ENCODE results near the gene SSBP4. TPM values are rescaled to one million over a fixed set of nuclear protein-coding genes. Genes with fewer than 3 reads are reported as not detected.

The SSBP4 gene
- total RNA-seq, 1 experiment from 2014 or later = 46.1 TPM

GRCh38 chr19:18424122-18424889, 5.1 kb downstream of the SSBP4 start:
- Histone ChIP-seq H3K4me2 (ENCODE audit: insufficient read depth, insufficient read length, low read length) (no peak overlapping the region), H3K79me2 (ENCODE audit: insufficient read depth, low read length) (no peaks in the 10 kb centered on the region), H2BK120ac (ENCODE audit: low read depth, low read length, poor library complexity, severe bottlenecking) (no peak overlapping the region), H4K91ac (ENCODE audit: insufficient read length, low read depth, low read length) (no peak overlapping the region), H2AK5ac (ENCODE audit: insufficient read length, low read length) (no peak overlapping the region), H3K79me1 (ENCODE audit: insufficient read depth, low read depth, low read length, poor library complexity, severe bottlenecking) (no peaks in the 10 kb centered on the region), H2BK15ac (ENCODE audit: low read depth, low read length) (no peak overlapping the region), H3K23me2 (ENCODE audit: insufficient read length, low read depth, low read length, poor library complexity, severe bottlenecking) (peaks cover 3% of the 10 kb centered on the region), H3K4me1 (ENCODE audit: insufficient read depth, low read length) (peaks cover 4% of the 10 kb centered on the region; the same call in 1 of the 2 replicates), H4K20me1 (ENCODE audit: control insufficient read depth, insufficient read depth, insufficient read length) (no peaks in the 10 kb centered on the region), H3K23ac (ENCODE audit: insufficient read length, low read depth, low read length) (no peak overlapping the region), H2AFZ (ENCODE audit: low read length) (no peak overlapping the region), H3T11ph (ENCODE audit: low read length) (no peak overlapping the region), H3K27me3 (ENCODE audit: insufficient read depth, low read length) (no peaks in the 10 kb centered on the region), H3K9me3 (ENCODE audit: control insufficient read depth, low read depth, low read length) (no peaks in the 10 kb centered on the region), H4K5ac (ENCODE audit: insufficient read length, low read depth, low read length) (no peak overlapping the region), H3K18ac (ENCODE audit: insufficient read length, low read depth, low read length) (no peak overlapping the region), H4K8ac (replicated peaks; ENCODE audit: insufficient read length, low read depth, low read length) (no peak overlapping the region), H2BK20ac (ENCODE audit: low read depth, low read length, poor library complexity, severe bottlenecking) (no peak overlapping the region), H2BK12ac (ENCODE audit: insufficient read length, low read depth, low read length) (no peak overlapping the region), H3K9ac (ENCODE audit: extremely low read depth, insufficient read length, low read length) (no peak overlapping the region), H3K27ac (ENCODE audit: insufficient read length, low read depth, low read length) (no peak overlapping the region), H3K56ac (ENCODE audit: insufficient read length, low read depth, low read length) (no peak overlapping the region), H3K14ac (ENCODE audit: insufficient read depth, low read length) (no peak overlapping the region), H3K4ac (ENCODE audit: low read depth, low read length) (no peak overlapping the region), H2BK5ac (ENCODE audit: insufficient read length, low read length) (no peak overlapping the region)
- peaks cover 38 to 48% of the 10 kb centered on the region in 2 experiments for H3K4me1 Mint-ChIP-seq
- TF ChIP-seq CTCF (conservative IDR thresholded peaks at IDR 0.05) = no peak
- peaks cover 32% of the 10 kb centered on the region for H3K27me3 Mint-ChIP-seq (ENCODE audit: low read depth)
- WGBS (ENCODE audit: extremely low coverage, insufficient read length, low lambda C conversion rate) = no CpG with 5 or more reads among the region's 22 CpGs
- H3K4me3 Mint-ChIP-seq = peak overlapping the region; percentile 35 to 38; a peak in 2 of 5 replicates
- DNase-seq = no peak
- no peaks in the 10 kb centered on the region for H3K9me3 Mint-ChIP-seq
- peak overlapping the region in 2 of 3 experiments; percentile 76 to 77; a peak in 2 of 7 replicates for H3K27ac Mint-ChIP-seq
- peaks cover 0 to 5% (median 0%) of the 10 kb centered on the region in 3 experiments; a peak in 1 of 7 replicates for H3K36me3 Mint-ChIP-seq (ENCODE audit: insufficient read depth in 1 of 3, low read depth in 3 of 3)

Measured in H9 (cell line).